ENCODE data around the gene CBX4.
A peak's percentile ranks its signal among the peaks of the same experiment; 100 is the strongest.

DNA sequence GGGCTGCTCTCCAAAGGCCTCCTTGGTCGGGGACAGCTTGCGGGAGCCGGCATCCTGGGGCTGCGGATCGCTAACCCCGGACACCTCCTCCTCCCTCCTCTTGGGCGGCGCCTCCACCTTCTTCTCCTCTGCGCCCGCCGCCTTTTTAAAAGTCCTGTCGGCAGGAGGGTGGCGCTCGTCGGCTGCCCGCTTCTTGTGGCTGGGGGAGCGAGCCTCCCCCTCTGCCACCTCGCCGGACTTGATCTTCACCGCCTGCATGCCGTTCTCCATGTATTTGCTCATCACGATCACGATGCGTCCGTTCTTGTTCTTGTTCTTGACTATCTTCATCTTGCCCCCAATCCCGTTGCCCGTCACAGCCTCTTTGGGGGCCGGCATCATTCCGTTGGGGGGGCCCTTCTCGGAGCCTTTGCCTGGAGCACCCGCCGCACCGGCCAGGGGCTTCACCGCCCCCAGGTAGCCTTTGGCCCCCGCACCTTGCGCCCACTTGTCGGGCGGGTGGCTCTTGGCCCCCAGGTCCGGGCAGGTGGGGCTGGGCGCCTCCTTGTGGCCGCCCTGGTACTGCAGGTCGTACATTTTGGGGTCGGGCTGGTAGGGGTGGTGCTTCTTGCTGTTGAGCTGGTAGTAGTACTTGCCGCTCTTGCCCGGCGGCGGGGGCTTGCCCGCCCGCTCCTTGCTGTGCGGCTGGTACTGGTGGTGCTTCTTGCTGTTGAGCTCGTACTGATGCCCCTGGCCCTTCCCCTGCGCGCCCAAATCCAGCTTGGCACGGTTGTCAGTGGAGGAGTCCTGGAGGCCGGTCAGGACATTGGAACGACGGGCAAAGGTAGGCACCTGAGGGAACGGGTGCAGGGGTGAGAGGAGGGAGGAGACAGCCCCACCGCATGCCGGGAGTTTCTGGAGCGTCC, 4.4 kb downstream of the CBX4 start:
- TF ChIP-seq ZNF70 (CRISPR knock-in tag; IDR thresholded peaks at IDR 0.05) = no peak
- TF ChIP-seq ISL1 (CRISPR knock-in tag; IDR thresholded peaks at IDR 0.05) = no peak
- TF ChIP-seq ZFP3 (CRISPR knock-in tag; IDR thresholded peaks at IDR 0.05) = no peak
- no peak for TF ChIP-seq ZNF8 (CRISPR knock-in tag; IDR thresholded peaks at IDR 0.05)
- no peak for TF ChIP-seq ZFP30 (CRISPR knock-in tag; IDR thresholded peaks at IDR 0.05)
- TF ChIP-seq SNAI2 (CRISPR knock-in tag; IDR thresholded peaks at IDR 0.05) = no peak
- no peak for TF ChIP-seq TCF4 (CRISPR knock-in tag; IDR thresholded peaks at IDR 0.05; ENCODE audit: borderline replicate concordance)
- no peak for TF ChIP-seq ESRRG (CRISPR knock-in tag; IDR thresholded peaks at IDR 0.05)
- no peak for TF ChIP-seq CSRNP3 (CRISPR knock-in tag; IDR thresholded peaks at IDR 0.05)
- TF ChIP-seq, protein P1, sequence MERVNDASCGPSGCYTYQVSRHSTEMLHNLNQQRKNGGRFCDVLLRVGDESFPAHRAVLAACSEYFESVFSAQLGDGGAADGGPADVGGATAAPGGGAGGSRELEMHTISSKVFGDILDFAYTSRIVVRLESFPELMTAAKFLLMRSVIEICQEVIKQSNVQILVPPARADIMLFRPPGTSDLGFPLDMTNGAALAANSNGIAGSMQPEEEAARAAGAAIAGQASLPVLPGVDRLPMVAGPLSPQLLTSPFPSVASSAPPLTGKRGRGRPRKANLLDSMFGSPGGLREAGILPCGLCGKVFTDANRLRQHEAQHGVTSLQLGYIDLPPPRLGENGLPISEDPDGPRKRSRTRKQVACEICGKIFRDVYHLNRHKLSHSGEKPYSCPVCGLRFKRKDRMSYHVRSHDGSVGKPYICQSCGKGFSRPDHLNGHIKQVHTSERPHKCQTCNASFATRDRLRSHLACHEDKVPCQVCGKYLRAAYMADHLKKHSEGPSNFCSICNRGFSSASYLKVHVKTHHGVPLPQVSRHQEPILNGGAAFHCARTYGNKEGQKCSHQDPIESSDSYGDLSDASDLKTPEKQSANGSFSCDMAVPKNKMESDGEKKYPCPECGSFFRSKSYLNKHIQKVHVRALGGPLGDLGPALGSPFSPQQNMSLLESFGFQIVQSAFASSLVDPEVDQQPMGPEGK (CRISPR knock-in tag; IDR thresholded peaks at IDR 0.05; ENCODE audit: borderline replicate concordance) = peak; percentile 78; the same call in 1 of the 2 replicates

All from SK-N-SH treated with all-trans-retinoic acid at 6 μM for 48 hours (cell line).